Skeletal muscle satellite cell (primary cell): Measurements from ENCODE around the gene RAMP3.

Experiments
- H3K27me3 ChIP-seq: 2 replicates; pipeline ENCODE4 v1.7.0; 2013; ENCODE audit warnings: low read length; ENCODE audit not compliant: control insufficient read depth, insufficient read depth
- H3K36me3 ChIP-seq: 2 replicates; pipeline ENCODE4 v1.7.0; 2013; ENCODE audit warnings: mild to moderate bottlenecking, control low read depth, low read length; ENCODE audit not compliant: insufficient read depth
- H3K4me1 ChIP-seq: 2 replicates; pipeline ENCODE4 v1.7.0; 2013; ENCODE audit warnings: low read length; ENCODE audit not compliant: control insufficient read depth, insufficient read depth
- H3K4me2 ChIP-seq: 2 replicates; pipeline ENCODE4 v1.7.0; 2013; ENCODE audit warnings: mild to moderate bottlenecking, low read length
- H3K4me3 ChIP-seq: 2 replicates; pipeline ENCODE4 v1.7.0; 2013; ENCODE audit warnings: low read length
- H3K9ac ChIP-seq: 2 replicates; pipeline ENCODE4 v1.7.0; 2013; ENCODE audit warnings: mild to moderate bottlenecking, low read depth, low read length, moderate library complexity
- H3K9me3 ChIP-seq: replicated peaks from 2 replicates; pipeline ENCODE4 v1.7.0; 2013; ENCODE audit warnings: mild to moderate bottlenecking, control low read depth, low read length

Gene RAMP3

GRCh38 chr7:45133877-45134276 is 23.7 kb upstream of the RAMP3 start:
- H3K4me2 ChIP-seq: no peak overlapping the region
- H3K4me1 ChIP-seq: no peaks in the 10 kb centered on the region
- H3K9ac ChIP-seq: no peak overlapping the region
- no peaks in the 10 kb centered on the region for H3K36me3 ChIP-seq
- no peak overlapping the region for H3K4me3 ChIP-seq
- peaks cover 44% of the 10 kb centered on the region for H3K27me3 ChIP-seq
- no peaks in the 10 kb centered on the region for H3K9me3 ChIP-seq

- Histone ChIP-seq H3K4me1 (no peaks in the 10 kb centered on the region), H3K27me3 (peaks cover 42% of the 10 kb centered on the region), H3K36me3 (no peaks in the 10 kb centered on the region), H3K9me3 (no peaks in the 10 kb centered on the region), H3K4me2 (no peak overlapping the region), H3K9ac (no peak overlapping the region), H3K4me3 (no peak overlapping the region)
Observed at GRCh38 chr7:45136106-45137060, 21.2 kb upstream of the RAMP3 start.

GRCh38 chr7:45138433-45139267 is 18.9 kb upstream of the RAMP3 start:
- Histone ChIP-seq H3K4me2 (no peak overlapping the region), H3K4me3 (no peak overlapping the region), H3K9ac (no peak overlapping the region), H3K36me3 (no peaks in the 10 kb centered on the region), H3K4me1 (no peaks in the 10 kb centered on the region), H3K27me3 (peaks cover 37% of the 10 kb centered on the region), H3K9me3 (no peaks in the 10 kb centered on the region)

- Histone ChIP-seq H3K36me3 (no peaks in the 10 kb centered on the region), H3K9me3 (no peaks in the 10 kb centered on the region), H3K4me2 (no peak overlapping the region), H3K4me1 (no peaks in the 10 kb centered on the region), H3K9ac (no peak overlapping the region), H3K27me3 (peaks cover 42% of the 10 kb centered on the region), H3K4me3 (no peak overlapping the region)
Observed at GRCh38 chr7:45140827-45141226, 16.8 kb upstream of the RAMP3 start.

GRCh38 chr7:45143616-45144015 is 14.0 kb upstream of the RAMP3 start:
- Histone ChIP-seq H3K4me3 (no peak overlapping the region), H3K4me1 (no peaks in the 10 kb centered on the region), H3K27me3 (peaks cover 47% of the 10 kb centered on the region), H3K9me3 (no peaks in the 10 kb centered on the region), H3K36me3 (no peaks in the 10 kb centered on the region), H3K9ac (no peak overlapping the region), H3K4me2 (no peak overlapping the region)

- Histone ChIP-seq H3K4me1 (no peaks in the 10 kb centered on the region), H3K9me3 (no peaks in the 10 kb centered on the region), H3K4me2 (no peak overlapping the region), H3K36me3 (no peaks in the 10 kb centered on the region), H3K27me3 (peaks cover 62% of the 10 kb centered on the region), H3K4me3 (no peak overlapping the region), H3K9ac (no peak overlapping the region)
Observed at GRCh38 chr7:45145881-45146280, 11.7 kb upstream of the RAMP3 start.

GRCh38 chr7:45146531-45147379 is 10.8 kb upstream of the RAMP3 start:
- Histone ChIP-seq H3K36me3 (no peaks in the 10 kb centered on the region), H3K4me2 (no peak overlapping the region), H3K9ac (no peak overlapping the region), H3K9me3 (no peaks in the 10 kb centered on the region), H3K4me1 (no peaks in the 10 kb centered on the region), H3K27me3 (peaks cover 68% of the 10 kb centered on the region), H3K4me3 (no peak overlapping the region)

- H3K27me3 ChIP-seq: peaks cover 66% of the 10 kb centered on the region
- no peak overlapping the region for H3K4me2 ChIP-seq
- no peaks in the 10 kb centered on the region for H3K36me3 ChIP-seq
- H3K4me3 ChIP-seq: no peak overlapping the region
- no peak overlapping the region for H3K9ac ChIP-seq
- no peaks in the 10 kb centered on the region for H3K9me3 ChIP-seq
- no peaks in the 10 kb centered on the region for H3K4me1 ChIP-seq
Observed at GRCh38 chr7:45147858-45148652, 9.5 kb upstream of the RAMP3 start.

- H3K9me3 ChIP-seq: no peaks in the 10 kb centered on the region
- no peak overlapping the region for H3K9ac ChIP-seq
- peaks cover 66% of the 10 kb centered on the region for H3K27me3 ChIP-seq
- no peaks in the 10 kb centered on the region for H3K36me3 ChIP-seq
- no peak overlapping the region for H3K4me2 ChIP-seq
- H3K4me3 ChIP-seq: no peak overlapping the region
- no peaks in the 10 kb centered on the region for H3K4me1 ChIP-seq
Observed at GRCh38 chr7:45148653-45148973, 9.0 kb upstream of the RAMP3 start.

- H3K4me3 ChIP-seq: no peak overlapping the region
- H3K4me2 ChIP-seq: no peak overlapping the region
- no peak overlapping the region for H3K9ac ChIP-seq
- H3K36me3 ChIP-seq: no peaks in the 10 kb centered on the region
- H3K9me3 ChIP-seq: no peaks in the 10 kb centered on the region
- H3K4me1 ChIP-seq: no peaks in the 10 kb centered on the region
- H3K27me3 ChIP-seq: peaks cover 59% of the 10 kb centered on the region
Observed at GRCh38 chr7:45149606-45150005, 8.0 kb upstream of the RAMP3 start.
